ENCODE data around the gene PRR22. TPM values are rescaled to one million over a fixed set of nuclear protein-coding genes. Genes with fewer than 3 reads are reported as not detected.
"Not testable (repeated sequence)": the region's sequence is repeated elsewhere in the genome, so short reads cannot be mapped to it uniquely, and the experiment has no call there.

Gene PRR22
- total RNA-seq, 1 donor from 2014 or later, result 1.5 TPM

DNA sequence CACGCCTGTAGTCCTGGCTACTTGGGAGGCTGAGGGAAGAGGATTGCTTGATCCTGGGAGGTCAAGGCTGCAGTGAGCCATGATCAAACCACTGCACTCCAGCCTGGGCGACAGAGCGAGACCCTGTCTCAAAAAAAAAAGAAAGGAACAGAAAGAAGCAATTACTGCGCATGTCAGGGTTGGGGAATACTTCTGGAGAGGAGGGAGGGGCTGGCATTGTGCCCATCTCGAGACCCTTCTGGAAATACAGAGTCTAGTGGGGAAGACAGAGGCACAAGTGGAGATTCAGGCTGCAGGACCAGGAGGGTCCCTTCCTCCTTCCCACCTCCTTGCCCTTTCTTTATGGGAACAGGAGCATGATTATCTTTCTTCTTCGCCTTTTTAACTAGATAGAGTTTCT lies 30.8 kb downstream of the PRR22 start:
- no peak for DNase-seq (ENCODE audit: low spot score)

DNA sequence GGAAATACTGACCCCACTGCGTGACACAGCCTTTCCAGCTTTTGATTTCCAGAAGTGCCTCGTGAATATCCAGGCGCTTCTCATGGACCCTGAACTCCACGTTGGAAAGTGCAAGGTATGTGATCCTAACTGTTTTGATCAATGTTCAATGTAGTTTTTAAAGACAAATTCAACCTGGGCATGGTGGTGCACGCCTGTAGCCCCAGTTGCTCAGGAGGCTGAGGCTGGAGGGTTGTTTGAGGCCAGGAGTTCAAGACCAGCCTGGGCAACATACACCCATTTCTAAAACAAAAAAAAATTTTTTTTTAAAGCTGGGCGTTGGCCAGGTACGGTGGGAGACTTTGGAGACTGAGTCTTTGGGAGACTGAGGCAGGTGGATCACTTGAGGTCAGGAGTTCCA lies 32.8 kb downstream of the PRR22 start:
- DNase-seq (ENCODE audit: low spot score), result no peak

DNA sequence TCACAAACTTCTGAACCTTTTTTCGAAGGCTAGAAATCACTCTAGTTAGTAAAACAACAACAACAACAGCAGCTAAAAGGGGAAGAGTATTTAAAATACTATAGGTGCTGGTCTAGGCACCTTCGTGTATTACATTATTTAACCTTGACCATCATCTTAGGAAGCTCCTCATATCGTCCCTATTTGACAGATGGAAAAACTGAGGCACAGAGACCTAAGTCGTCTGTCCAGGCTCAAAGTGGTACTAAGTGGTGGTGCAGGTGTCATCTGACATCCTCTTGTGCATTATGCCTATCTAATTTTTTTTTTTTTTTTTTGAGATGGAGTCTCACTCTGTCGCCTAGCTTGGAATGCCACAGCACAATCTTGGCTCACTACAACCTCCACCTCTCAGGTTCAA lies 35.0 kb downstream of the PRR22 start:
- no peak for DNase-seq (ENCODE audit: low spot score)

DNA sequence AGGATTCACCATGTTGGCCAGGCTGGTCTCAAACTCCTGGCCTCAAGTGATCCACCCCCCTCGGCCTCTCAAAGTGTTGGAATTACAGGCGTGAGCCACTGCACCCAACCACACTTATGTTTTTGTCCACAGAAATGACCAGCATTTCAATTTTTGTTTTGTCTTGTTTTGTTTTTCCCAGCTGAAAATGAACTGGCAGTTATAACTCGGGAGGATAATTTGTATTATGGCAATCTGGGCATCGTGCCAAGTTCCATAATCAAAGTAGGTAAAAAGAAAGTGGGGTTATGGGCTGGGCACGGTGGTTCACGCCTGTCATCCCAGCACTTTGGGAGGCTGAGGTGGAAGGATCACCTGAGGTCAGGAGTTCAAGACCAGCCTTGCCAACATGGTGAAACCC lies 35.6 kb downstream of the PRR22 start:
- not testable (repeated sequence) for DNase-seq (ENCODE audit: low spot score)

DNA sequence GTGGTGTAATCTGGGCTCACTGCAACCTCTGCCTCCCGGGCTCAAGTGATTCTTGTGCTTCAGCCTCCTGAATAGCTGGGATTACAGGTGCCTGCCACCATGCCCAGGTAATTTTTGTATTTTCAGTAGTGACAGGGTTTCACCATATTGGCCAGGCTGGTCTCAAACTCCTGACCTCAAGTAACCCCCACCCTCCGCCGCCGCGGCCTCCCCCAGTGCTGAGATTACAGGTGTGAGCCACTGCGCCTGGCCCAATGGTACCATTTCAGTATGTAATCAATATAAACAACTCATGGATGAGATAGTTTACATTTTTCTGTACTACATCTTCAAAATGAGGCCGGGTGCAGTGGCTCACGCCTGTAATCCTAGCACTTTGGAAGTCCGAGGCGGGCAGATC lies 39.5 kb downstream of the PRR22 start:
- DNase-seq (ENCODE audit: low spot score), result not testable (repeated sequence)

DNA sequence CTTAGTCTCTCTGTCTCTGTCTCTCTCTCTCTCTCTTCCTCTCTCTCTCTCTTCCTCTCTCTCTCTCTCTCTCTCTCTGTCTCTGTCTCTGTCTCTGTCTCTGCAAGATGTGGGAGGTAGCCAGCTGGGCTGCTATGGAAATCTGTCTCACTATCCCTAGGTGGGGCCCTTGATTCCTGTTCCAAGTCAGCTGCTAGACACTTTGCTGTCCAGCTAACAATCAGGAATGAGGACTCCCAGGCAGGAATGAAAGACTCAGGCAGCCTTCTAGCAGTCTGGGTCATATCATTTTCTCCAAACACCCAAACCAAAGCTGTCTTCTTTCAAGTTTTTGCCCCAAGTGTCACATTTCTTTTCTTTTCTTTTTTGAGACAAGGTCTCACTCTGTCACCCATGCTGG lies 40.9 kb downstream of the PRR22 start:
- DNase-seq (ENCODE audit: low spot score), result no peak

DNA sequence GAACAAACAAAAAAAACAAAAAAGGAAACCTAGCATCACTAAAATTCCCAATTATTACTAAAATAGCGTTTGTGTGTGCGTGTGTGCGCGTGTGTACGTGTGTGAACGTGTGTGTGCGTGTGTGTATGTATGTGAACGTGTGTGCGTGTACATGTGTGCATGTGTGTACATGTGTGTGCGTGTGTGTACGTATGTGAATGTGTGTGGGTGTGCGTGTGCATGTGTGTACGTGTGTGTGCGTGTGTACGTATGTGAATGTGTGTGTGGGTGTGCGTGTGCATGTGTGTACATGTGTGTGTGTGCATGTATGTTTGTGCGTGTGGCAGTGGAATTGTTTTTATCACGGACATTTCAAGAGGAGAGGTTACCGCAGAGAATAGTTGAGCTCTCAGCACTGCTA lies 42.5 kb downstream of the PRR22 start:
- DNase-seq (ENCODE audit: low spot score), result no peak

DNA sequence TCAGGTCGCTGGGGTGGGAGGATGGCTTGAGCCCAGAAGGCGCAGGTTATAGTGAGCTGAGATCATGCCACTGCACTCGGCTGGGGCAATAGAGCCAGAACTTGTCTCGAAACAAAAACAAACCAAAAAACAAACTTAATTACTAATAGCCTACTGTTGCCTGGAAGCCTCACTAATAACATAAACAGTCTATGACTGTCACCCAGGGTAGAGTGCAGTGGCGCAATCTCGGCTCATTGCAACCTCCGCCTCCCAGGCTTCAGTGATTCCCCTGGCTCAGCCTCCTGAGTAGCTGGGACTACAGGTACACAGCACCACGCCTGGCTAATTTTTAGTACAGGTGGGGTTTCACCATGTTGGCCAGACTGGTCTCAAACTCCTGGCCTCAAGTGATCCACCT lies 46.1 kb downstream of the PRR22 start:
- no peak for DNase-seq (ENCODE audit: low spot score)

DNA sequence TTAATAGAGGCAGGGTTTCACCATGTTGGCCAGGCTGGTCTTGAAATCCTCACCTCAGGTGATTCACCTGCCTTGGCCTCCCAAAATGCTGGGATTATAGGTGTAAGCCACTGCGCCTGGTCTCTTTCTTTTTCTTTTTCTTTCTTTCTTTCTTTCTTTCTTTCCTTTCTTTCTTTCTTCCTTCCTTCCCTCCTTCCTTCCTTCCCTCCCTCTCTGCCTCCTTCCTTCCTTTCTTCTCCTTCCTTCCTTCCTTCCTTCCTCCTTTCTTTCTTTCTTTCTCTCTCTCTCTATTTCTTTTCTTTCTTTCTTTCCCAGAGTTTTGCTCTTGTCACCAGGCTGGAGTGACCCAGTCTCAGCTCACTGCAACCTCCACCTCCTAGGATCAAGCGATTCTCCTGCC lies 51.4 kb downstream of the PRR22 start:
- not testable (repeated sequence) for DNase-seq (ENCODE audit: low spot score)

Other genes starting within 250 kb of the PRR22 start
- 0.48 TPM for gene TINCR, start 216.8 kb downstream of the PRR22 start, total RNA-seq
- gene SAFB2, start 162.0 kb downstream of the PRR22 start, total RNA-seq, result 64.6 TPM
- 69.9 TPM for gene SAFB, start 161.7 kb downstream of the PRR22 start, total RNA-seq
- gene MICOS13, start 104.2 kb downstream of the PRR22 start, total RNA-seq, result 75.4 TPM
- 4.0 TPM for gene HSD11B1L, start 103.7 kb downstream of the PRR22 start, total RNA-seq
- 564 TPM for gene RPL36, start 94.5 kb downstream of the PRR22 start, total RNA-seq
- 63.9 TPM for gene LONP1, start 64.6 kb downstream of the PRR22 start, total RNA-seq
- gene CATSPERD, start 64.1 kb downstream of the PRR22 start, total RNA-seq, result not detected
- gene DUS3L, start 6.4 kb upstream of the PRR22 start, total RNA-seq, result 31.4 TPM
- 0.42 TPM for gene NRTN, start 20.3 kb upstream of the PRR22 start, total RNA-seq
- not detected for gene FUT6, start 55.0 kb upstream of the PRR22 start, total RNA-seq
- gene FUT3, start 66.7 kb upstream of the PRR22 start, total RNA-seq, result not detected
- gene FUT5, start 85.8 kb upstream of the PRR22 start, total RNA-seq, result not detected
- gene NDUFA11, start 119.0 kb upstream of the PRR22 start, total RNA-seq, result 186 TPM
- gene VMAC, start 120.1 kb upstream of the PRR22 start, total RNA-seq, result 3.0 TPM
- 4.4 TPM for gene CAPS, start 129.5 kb upstream of the PRR22 start, total RNA-seq
- 56.7 TPM for gene RANBP3, start 193.4 kb upstream of the PRR22 start, total RNA-seq